Measurements from ENCODE around the gene SLC6A5.
"Not testable (repeated sequence)": the region's sequence is repeated elsewhere in the genome, so short reads cannot be mapped to it uniquely, and the experiment has no call there.

The SLC6A5 gene

GRCh38 chr11:20599221-20600019 lies at the start of gene SLC6A5:
Gene SLC6A5 (plus strand): TSS chr11:20599608. CDS start chr11:20599673, 65 bp downstream.
- no peak for DNase-seq

- DNase-seq: no peak
These were observed 48.3 kb upstream of the SLC6A5 start for GRCh38 chr11:20551096-20551495.

- no peak for DNase-seq
These were observed 43.6 kb upstream of the SLC6A5 start for GRCh38 chr11:20555783-20556182.

DNA sequence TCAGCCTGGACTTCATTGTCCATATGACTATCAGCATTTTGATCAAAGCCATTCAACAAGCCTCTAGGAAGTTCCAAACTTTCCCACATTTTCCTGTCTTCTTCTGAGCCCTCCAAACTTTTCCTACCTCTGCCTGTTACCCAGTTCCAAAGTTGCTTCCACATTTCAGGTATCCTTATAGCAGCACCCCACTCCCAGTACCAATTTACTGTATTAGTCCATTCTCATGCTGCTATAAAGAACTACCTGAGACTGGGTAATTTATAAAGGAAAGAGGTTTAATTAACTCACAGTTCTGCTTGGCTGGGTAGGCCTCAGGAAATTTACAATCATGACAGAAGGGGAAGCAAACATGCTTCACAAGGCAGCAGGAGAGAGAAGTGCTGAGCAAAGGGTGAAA lies 43.0 kb upstream of the SLC6A5 start:
- DNase-seq: not testable (repeated sequence)

DNA sequence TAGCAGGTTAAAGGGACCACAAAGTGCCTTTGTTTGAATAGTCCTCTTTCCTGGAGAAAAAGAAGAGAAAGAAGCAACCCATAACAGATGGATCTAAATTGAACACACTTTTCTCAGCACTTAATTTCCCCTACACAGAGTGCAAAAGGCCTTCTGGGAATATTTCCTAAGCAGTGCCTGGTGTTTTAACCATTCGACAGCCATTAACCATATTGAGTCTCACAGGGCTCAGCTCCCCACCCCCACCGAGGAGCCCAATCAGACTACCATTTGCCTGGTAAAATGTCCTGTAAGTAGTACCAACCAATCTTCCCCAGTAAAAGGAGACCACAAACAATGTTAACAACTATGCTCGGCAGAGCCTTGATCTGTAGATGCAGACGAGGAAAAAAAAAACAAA lies 40.7 kb upstream of the SLC6A5 start:
- DNase-seq: no peak

- no peak for DNase-seq
These were observed 39.7 kb upstream of the SLC6A5 start for GRCh38 chr11:20559523-20560300.

DNA sequence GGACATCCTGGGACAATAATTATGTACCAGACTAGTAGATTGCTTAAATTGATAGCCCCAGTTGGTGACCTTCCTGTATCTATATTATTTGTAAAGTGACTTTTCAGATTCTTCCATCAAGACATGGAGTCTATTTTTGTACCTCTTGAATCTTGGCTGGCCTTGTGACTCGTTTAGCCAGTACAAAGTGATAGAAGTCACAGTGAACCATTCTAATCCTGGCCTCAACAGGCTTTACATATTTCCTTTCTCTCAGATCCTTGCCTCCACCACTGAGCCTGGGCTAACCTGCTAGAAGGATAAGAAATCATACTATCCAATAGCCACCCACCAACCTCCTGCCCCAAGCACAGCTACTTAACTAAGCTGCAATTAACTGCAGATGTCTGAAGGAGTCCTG lies 37.5 kb upstream of the SLC6A5 start:
- DNase-seq: no peak

DNA sequence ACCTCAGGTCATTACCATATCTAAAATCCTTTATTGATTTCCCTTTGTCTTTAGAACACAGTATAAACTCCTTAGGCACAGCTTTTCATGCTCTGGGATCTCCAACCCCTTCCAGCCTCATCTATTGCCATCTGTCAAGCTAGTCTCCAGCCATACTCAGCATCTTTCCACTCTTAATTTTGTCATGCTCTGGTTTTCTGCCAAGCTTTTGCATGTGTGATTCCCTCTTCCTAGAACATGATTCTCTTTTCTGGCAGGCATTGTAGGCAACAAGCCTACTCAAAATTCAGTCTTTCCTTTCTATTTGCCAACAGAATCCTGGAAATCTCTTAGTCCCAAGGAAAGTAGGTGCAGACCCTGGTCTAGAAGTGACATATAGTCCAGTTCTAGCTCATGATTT lies 35.5 kb upstream of the SLC6A5 start:
- DNase-seq: no peak

DNA sequence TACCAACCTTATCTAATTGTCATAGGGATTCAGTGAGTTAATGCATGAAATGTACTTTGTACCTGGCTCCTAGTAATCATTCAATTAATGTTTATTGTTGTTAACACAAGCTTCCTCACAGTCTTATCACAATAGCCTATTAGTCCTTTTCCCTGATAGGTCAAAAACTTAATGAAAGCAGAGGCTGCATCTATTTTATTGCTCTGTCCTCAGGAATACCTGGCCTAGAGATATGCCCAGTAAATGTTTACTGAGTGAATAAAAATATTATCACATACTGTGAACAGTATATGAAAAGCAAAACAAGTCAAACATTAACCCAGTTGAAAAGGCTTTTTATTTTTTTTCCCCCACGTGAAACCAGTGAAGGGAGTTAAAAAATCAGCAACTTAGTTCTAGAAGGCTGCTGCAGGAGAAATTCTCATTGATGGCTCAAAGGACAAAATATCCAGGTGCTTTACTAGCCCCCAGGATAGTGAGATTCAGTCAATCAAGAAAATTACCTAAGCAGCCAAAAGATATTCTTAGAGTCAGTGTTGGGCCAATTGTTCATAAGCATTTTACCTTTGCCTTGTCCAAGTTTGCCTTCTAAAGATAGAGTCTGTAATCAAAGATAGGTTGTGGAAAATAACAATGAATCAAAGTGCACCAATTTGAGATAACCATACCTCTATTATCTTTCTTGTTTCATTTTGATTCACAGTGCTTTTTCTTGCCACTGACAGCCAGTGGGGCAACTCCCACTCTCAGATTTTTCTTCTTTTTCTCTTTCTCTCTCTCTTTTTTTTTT lies 34.4 kb upstream of the SLC6A5 start:
- DNase-seq: no peak

DNA sequence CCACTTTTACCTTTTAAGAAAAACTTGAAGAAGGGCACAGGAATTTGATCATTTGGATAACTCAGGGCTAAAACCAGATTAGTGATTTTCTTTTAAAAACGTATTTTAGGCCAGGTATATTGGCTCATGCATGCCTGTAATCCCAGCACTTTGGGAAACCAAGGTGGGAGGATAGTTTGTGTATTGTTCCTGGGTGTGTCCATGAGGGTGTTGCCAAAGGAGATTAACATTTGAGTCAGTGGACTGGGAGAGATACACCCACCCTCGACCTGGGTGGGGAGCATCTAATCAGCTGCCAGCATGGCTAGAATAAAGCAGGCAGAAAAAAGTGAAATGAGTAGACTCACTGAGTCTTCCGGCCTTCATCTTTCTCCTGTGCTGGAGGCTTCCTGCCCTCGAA lies 33.3 kb upstream of the SLC6A5 start:
- DNase-seq: not testable (repeated sequence)

DNA sequence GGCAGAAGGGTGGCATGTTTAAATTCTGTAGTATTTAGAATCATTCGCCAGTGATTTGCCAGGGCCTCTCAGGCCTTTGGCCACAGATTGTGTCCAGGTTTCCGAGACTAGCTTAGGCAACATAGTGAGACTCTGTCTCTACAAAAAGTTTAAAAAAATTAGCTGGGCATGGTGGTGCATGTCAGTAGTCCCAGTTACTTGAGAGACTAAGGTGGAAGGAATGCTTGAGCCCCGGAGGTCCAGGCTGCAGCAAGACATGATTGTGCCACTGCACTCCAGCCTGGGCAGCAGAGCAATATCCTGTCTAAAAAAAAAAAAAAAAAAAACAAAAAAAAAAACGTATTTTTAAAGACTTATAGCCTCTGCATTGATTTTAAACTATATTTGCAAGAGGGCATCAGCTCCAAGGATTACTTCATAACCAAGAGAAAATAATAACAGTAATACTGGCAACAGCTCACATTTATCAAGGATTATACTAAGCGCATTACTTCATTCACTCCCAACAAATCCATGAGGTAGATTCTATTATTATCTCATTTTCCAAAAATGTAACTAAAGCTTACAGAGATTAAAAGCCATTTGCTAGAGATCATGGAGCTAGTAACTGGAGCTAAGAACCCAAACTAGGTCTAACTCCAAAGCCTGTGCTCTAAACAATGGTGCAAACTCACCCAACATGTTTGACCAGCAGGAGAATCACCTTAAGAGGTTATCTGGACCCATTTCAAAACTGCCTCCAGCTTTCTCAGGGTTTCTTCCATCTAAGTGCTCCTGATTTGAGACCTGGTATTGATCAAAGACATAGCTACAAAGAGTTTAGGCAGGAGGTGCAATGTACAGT lies 32.6 kb upstream of the SLC6A5 start:
- no peak for DNase-seq

DNA sequence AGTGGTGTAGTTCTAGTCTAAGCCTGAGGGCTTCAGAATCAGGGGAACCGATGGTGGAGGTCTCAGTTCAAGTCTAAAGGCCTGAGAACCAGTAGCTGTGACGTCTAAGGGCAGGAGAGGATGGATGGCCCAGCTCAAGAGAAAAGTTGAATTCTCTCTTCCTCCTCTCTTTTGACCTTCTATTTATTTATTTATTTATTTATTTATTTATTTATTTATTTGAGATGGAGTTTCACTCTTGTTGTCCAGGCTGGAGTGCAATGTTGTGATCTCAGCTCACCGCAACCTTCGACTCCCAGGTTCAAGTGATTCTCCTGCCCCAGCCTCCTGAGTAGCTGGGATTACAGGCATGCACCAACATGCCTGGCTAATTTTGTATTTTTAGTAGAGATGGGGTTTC lies 19.7 kb upstream of the SLC6A5 start:
- not testable (repeated sequence) for DNase-seq

- no peak for DNase-seq
These were observed 16.2 kb upstream of the SLC6A5 start for GRCh38 chr11:20583201-20583600.

DNA sequence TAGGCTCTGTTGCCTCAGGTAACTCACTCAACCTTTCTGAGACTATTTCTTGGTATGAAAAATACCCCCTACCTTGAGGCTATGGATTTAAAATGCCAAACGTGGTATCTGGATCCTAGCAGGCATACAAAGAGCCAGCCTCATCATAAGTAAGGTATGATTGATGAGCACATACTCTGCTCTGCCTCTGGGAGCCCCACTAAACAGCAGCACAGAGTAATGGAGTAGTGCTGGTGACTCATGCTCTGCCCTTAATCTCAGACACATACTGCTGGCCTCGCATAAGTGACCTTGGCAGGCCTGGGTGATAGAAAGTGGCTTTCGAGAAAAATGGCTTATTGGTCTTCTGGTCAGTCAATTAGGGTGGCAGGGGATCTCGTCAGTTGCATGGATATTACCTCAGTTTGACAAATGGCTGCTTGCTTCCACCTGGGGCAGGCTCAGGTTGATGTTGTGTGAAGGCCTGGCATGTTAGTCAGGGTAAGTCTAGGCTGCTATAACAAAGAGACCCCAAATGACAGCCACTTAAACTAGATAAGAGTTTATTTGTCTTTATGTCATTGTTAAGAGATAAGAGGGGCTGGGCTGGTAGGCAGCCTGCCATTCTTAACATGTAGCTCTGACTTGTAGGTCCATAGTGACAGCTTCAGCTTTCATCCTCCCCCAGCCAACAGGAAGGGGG lies 15.2 kb upstream of the SLC6A5 start:
- no peak for DNase-seq

GRCh38 chr11:20589796-20590195 lies 9.6 kb upstream of the SLC6A5 start:
- DNase-seq: no peak

DNA sequence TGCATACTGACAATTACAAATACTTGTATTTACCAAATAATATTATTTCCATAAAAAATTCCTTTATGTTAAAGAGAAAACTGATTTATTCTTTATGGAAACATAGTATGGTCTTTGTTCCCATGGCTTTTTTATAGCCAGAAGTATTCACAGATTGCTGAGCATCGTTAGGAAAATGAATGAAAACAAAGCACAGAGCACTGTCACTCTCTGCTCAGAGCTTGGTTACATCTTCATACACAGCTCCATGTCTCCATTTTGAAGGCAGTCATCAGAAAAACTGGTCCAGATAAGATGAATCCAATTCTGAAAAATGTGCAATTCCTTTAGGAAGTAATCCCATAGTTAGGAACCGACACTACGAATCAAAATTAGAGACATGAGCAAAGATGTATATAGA lies 9.0 kb upstream of the SLC6A5 start:
- no peak for DNase-seq

- no peak for DNase-seq
These were observed 6.7 kb upstream of the SLC6A5 start for GRCh38 chr11:20592741-20593140.

- DNase-seq: no peak
These were observed 4.9 kb upstream of the SLC6A5 start for GRCh38 chr11:20594274-20595061.

- DNase-seq: no peak
These were observed 4.3 kb upstream of the SLC6A5 start for GRCh38 chr11:20595101-20595500.

- no peak for DNase-seq
These were observed 2.9 kb upstream of the SLC6A5 start for GRCh38 chr11:20596205-20597153.

Data from CD4-positive, alpha-beta T cell treated with Interferon alpha-2 for 1 hour (primary cell).